Breast epithelium (tissue), 3 donors: ENCODE results near the gene NR3C2.

Source experiments
- CTCF ChIP-seq, 3 donors: fragments of 450-650 bp; IDR thresholded peaks; one replicate each; pipeline ENCODE4 v1.5.1; 2016 to 2017; ENCODE audit warnings: antibody characterized with exemption in 3 of 3, mild to moderate bottlenecking in 3 of 3, moderate library complexity in 3 of 3
- POLR2AphosphoS5 ChIP-seq, 3 donors: sonication (generic); formaldehyde crosslinking; IDR thresholded peaks; one replicate each; pipeline ENCODE4 v1.6.1; 2017; ENCODE audit warnings: antibody characterized with exemption in 3 of 3

DNA sequence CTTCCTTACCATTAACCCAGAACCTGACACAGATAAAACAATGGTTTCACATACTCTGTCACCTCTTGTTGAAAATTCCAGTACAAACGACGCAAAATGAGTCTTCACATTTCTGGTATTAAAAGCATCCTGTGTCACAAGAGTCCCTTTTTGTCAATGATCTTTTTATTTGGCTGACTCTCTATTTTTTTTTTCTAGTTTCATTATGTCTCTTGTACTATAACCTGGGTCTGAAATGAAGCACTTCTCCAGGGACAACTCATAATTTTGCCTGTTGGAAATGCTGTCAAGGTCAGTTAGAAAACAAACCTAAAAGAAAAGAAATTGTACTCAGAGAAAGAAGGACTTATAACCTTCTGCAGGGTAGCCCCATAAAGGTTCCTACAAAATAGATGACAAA, 93.1 kb downstream of the NR3C2 start:
- TF ChIP-seq CTCF (IDR thresholded peaks at IDR 0.05) = no peak
- no peak for TF ChIP-seq POLR2AphosphoS5 (IDR thresholded peaks at IDR 0.05)
